HG02981 (cell line): ENCODE measurements around the gene IDUA.

Experiments
- ATAC-seq: cut with Tn5 transposase; IDR thresholded peaks from one replicate; pipeline ENCODE4 v1.9.1; 2021; ENCODE audit warnings: mild to moderate bottlenecking, moderate library complexity; ENCODE audit not compliant: unreplicated experiment

The IDUA gene

DNA sequence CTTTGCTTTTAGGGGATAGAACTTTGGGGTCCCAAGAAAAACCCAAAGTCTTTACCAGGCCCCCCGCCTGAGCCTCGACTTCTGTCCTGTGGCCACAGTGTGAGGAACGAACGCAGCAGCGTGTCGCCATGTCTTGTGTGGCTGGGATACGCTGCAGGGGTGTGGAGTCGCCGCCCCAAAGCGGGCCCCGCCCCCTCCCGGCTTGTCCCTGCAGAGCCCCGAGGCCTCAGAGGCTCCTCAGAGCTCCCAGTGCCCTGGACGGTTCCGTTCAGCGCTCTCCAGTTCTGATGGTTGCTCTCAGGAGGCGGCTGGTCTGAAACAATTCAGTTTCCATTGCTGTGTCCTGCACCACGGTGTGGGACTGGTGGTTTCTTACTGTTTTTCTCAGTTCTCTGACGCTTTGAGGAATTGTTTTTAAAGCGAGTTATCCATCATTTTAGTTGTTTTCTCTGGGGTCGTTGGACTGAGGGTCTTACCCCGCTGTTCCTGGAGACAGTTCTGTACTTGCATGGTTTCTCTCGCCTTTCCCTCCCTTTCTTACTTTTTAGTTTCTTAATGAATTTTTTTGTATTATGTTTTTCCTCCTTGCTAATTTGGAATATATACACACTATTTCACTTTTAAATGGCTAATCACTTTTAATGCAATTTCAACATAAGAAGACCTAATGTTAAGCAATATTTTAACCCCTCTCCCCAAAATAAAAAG, 1.6 kb upstream of the IDUA start:
- ATAC-seq: no peak

- ATAC-seq: peak; percentile 12
Observed at GRCh38 chr4:986428-986878, 391 bp upstream of the IDUA start.

DNA sequence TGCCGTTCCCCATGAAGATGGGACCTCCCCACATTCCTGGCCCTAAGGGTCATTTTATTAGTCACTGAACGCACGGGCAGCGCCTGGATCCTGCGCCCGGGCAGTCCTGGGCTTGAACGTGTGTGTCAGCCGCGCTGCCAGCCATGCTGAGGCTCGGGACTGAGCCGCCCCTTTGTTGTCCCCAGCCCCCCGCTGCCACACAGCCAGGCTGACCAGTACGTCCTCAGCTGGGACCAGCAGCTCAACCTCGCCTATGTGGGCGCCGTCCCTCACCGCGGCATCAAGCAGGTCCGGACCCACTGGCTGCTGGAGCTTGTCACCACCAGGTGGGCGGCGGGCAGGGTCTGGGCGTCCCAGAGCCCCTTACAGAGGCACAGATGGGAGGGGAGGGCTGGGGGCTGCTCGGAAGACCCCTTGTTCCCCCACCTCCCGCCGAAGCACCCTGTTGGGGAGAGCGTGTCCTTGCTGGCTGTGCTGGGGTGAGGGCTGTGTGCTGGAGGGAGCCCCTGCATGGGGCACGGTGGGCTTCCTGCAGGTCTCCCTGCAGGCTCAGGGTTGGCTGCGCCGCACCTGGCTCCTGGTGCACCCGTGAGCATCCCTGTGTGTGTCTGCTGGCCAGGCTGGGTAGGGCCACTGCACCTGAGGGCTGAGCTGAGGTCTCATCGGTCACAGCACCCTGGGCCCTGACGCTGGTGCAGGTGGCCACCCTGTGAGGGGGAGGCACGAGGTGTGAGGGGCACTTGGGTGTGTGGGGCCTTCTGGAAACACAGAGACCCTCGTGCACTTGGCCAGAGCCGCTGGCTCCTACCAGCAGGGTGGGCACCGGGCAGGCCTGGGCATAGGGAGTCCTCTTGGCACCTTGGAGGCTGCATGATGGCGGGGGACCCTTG, 1.0 kb downstream of the IDUA start:
- no peak for ATAC-seq

DNA sequence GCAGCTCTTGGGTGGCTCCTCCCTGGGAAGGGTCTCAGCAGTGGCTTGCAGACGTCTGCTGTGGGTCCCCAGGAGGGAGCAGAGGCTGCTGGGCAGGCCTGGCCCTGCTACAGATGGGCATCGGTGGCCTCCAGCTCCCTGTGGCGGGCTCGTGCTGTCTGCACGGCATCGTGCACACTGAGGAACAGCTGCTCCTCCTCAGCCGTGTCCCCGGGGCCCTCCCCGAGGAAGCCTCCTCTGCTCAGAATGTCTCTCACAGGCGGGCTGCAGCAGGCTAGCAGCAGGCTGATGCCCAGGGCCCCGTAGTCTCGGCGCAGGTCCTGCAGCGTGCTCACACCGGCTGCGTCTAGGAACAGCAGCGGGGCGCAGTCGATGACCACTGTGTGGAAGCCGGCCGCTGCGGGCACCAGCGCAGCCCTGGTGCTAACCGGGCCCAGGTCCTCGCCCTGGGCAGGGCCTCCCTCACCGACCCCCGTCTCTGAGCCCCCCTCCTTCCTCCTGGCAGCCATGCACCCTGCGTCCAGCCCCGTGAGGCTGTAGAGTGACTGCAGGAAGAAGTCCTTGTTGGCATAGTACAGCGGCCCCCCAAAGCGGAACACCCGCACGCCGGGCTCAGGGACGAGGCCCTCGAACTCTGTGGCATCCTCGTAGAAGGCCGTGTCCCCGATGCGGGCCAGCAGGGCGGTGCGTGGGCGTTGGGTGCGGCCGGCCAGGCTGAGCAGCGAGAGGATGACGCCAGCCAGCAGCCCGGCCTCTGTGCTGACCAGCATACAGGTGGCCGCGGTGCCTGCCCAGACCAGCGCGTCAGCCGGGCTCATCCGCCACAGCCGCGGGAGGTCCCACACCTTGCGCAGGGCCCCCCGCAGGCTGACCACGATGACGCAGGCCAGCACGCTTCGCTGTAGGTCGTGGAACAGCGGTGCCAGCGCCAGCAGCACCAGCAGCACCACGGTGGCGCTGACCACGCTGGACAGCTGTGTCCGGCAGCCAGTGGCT, 2.2 kb downstream of the IDUA start:
- ATAC-seq: no peak

- ATAC-seq: no peak
Observed at GRCh38 chr4:989722-990471, 3.1 kb downstream of the IDUA start.

- no peak for ATAC-seq
Observed at GRCh38 chr4:990746-991367, 4.0 kb downstream of the IDUA start.

- no peak for ATAC-seq
Observed at GRCh38 chr4:991451-992296, 4.8 kb downstream of the IDUA start.

- ATAC-seq: no peak
Observed at GRCh38 chr4:992297-993110, 5.7 kb downstream of the IDUA start.

GRCh38 chr4:993111-994029, 6.5 kb downstream of the IDUA start, which contains the start of gene SLC26A1:
Gene SLC26A1, minus strand, starts transcription at chr4:993404. Its CDS starts 1,701 bp downstream, at chr4:991703.
- ATAC-seq: no peak

GRCh38 chr4:995311-996026, 8.6 kb downstream of the IDUA start:
- no peak for ATAC-seq

- no peak for ATAC-seq
Observed at GRCh38 chr4:996030-996996, 9.5 kb downstream of the IDUA start.

DNA sequence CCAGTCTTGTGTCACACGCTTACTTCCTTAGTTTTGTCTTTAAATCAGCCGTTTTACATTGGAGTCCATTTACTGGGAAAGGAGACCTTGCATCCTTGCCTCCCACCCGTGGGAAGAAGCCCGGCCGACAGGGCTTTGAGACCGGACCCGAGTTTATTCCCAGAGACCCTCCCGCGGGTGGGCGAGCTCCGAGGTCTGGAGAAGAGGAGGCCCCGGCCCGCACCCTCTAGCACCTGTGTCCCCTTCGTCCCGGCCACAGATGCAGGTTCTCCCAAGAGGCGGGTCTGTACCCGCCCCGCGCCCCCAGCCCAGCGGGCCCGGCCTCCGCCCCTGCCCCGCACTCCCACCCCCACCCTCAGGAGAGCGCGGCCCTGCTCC, 10.1 kb downstream of the IDUA start:
- ATAC-seq: no peak

- no peak for ATAC-seq
Observed at GRCh38 chr4:997375-998071, 10.7 kb downstream of the IDUA start.

GRCh38 chr4:998096-998691, 11.3 kb downstream of the IDUA start:
- ATAC-seq: no peak
